Kidney glomerular epithelial cell (primary cell): Measurements from ENCODE around the gene TENT4B.
"Not testable (repeated sequence)": the region's sequence is repeated elsewhere in the genome, so short reads cannot be mapped to it uniquely, and the experiment has no call there.

Experiments used
- DNase-seq: peaks from one replicate; lab custom pipeline; 2025; lab: John Stamatoyannopoulos, UW

The TENT4B gene

GRCh38 chr16:50152807-50153595 lies at the start of gene TENT4B:
Gene TENT4B (plus strand): TSS chr16:50153306. CDS start chr16:50153622, 316 bp downstream.
- peak; percentile 53 for DNase-seq

GRCh38 chr16:50103764-50104163 lies 49.3 kb upstream of the TENT4B start:
- DNase-seq = peak; percentile 35

- DNase-seq = peak; percentile 22
Observed at GRCh38 chr16:50114357-50115129, 38.6 kb upstream of the TENT4B start.

- no peak for DNase-seq
Observed at GRCh38 chr16:50120711-50121110, 32.4 kb upstream of the TENT4B start.

GRCh38 chr16:50121278-50121677 lies 31.8 kb upstream of the TENT4B start:
- DNase-seq = no peak

- no peak for DNase-seq
Observed at GRCh38 chr16:50121721-50122445, 31.2 kb upstream of the TENT4B start.

- no peak for DNase-seq
Observed at GRCh38 chr16:50123417-50123816, 29.7 kb upstream of the TENT4B start.

- no peak for DNase-seq
Observed at GRCh38 chr16:50124769-50125168, 28.3 kb upstream of the TENT4B start.

GRCh38 chr16:50126183-50126582 lies 26.9 kb upstream of the TENT4B start:
- no peak for DNase-seq

- DNase-seq = not testable (repeated sequence)
Observed at GRCh38 chr16:50132571-50132970, 20.5 kb upstream of the TENT4B start.

- DNase-seq = no peak
Observed at GRCh38 chr16:50133214-50133613, 19.9 kb upstream of the TENT4B start.

- no peak for DNase-seq
Observed at GRCh38 chr16:50136399-50136798, 16.7 kb upstream of the TENT4B start.

- DNase-seq = no peak
Observed at GRCh38 chr16:50137268-50137667, 15.8 kb upstream of the TENT4B start.

GRCh38 chr16:50139580-50139979 lies 13.5 kb upstream of the TENT4B start:
- no peak for DNase-seq

- DNase-seq = no peak
Observed at GRCh38 chr16:50144211-50144610, 8.9 kb upstream of the TENT4B start.

GRCh38 chr16:50146479-50147435 lies 6.3 kb upstream of the TENT4B start:
- peak; percentile 67 for DNase-seq

GRCh38 chr16:50151322-50151721 lies 1.8 kb upstream of the TENT4B start:
- no peak for DNase-seq

- DNase-seq = no peak
Observed at GRCh38 chr16:50151756-50152155, 1.4 kb upstream of the TENT4B start.

- DNase-seq = no peak
Observed at GRCh38 chr16:50152351-50152806, 727 bp upstream of the TENT4B start.

GRCh38 chr16:50153596-50154419 lies 702 bp downstream of the TENT4B start:
- DNase-seq = no peak
